ENCODE measurements around the gene CNPY2.
"Not testable (repeated sequence)": the region's sequence is repeated elsewhere in the genome, so short reads cannot be mapped to it uniquely, and the experiment has no call there.

The CNPY2 gene

DNA sequence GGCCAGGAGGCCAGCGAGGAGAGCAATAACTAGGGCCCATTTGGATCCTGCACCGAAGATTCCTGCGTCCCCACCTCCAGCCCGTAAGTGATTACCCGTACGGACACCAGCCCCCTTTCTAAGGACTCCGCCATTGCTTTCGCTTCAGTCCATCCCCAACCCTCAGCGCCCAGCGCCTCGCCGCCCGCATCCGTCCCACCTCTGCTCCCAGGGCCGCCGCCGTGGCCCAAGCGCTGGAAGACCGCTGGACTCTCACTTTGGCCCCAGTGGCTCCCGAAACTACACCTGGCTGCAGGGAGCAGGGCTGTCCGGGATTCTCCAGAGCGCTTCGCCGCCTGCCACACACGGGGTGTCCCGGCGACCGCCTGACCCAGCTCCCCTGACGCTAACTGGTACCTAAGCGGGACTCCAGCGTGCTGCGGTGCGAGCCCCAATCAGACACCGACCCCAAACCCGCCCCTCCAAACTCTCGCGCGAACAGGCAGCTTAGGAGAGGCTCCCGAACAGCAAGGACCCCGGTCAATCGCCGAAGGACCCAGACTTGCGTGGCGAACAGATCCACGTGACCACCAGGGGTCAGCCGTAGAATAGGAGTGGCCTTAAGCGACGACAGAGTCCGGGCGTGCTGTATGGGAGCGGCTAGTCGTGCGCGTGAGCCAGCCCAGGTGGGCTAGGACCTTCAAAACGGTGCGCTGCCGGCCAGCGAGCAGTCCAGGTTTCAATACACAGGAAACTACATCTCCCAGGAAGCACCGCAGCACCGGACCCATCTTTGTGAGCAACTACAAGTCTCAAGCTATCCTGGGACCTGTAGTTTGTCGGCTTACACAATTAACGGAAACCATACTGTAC, at the start of gene CNPY2:
Gene CNPY2 (minus strand): TSS at position 367 of the 852 bp plus-strand sequence. CDS start 771 bp downstream, outside the sequence.
- DNase-seq, result peak; percentile 98

DNA sequence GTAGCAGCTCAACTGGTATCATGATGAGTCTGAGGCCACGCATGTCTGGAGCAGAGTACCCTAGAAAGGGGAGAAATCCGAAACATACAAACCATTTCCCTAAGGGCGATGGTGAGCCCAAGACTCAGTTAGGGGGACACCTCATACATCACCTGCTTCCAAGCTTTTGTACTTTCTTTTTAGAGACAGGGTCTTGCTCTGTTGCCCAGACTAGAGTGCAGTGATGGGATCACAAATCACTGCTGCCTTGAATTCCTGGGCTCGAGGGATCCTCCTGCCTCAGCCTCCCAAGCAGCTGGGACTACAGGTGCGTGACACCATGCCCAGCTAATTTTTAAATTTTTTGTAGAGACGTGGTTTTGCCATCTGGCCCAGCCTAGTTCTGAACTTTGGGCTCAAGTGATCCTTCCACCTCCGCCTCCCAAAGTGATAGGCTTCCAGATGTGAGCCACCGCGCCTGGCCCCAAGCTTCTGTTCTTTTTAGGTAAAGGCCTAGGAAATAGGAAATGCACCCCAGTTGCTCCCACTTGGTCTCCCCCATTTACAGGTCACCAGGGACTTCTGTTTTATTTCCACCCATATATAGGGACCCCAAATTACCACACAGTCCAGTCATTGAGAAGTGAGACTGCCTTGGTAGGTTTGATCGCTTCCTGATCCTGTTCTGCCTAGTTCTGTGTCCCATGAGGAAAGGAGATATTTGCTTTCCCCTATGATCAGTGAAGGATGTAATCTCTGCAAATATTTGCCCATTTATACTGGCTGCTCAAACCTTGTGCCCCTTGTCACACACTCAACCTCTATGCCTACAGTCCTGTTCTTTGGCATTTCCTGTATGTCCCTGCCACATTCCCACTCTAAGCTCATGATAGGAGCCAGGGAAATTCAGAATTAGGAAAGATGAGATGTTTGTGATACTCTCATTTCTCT, 46.6 kb upstream of the CNPY2 start, which contains the start of gene APOF:
Gene APOF (minus strand): TSS at position 728 of the 930 bp plus-strand sequence. CDS start 112 bp downstream, at position 616.
- no peak for DNase-seq

DNA sequence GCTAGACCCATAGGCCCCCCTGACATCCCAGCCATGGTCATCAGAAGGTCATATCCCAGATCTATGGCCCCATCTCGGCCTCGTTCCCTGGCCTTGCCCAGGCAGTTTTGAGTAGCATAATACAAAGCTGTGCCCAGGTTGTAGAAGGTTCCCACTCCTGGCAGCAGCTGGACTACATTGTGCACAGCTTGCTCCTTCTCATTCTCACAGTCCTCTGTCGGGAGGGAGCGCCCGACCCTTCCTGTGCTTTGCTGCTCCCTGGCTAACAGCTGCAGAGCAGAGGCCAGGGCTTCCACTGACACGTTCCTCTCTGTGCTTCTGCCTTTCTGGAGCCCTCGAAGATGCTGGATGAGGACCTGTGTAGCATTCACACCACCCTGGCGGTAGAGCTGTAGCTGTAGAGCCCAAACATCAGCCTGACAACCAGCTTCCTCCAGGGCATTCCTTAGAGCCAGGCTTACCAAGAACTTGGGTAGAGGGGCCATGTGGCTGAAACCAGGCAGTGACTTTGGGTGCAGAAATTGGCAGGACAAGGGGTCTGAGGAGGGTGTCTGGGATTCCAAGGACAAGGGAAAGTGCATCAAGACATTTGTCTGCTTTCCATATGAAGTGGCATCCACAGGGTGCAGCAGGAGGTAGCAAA, 45.8 kb upstream of the CNPY2 start:
- DNase-seq, result no peak

DNA sequence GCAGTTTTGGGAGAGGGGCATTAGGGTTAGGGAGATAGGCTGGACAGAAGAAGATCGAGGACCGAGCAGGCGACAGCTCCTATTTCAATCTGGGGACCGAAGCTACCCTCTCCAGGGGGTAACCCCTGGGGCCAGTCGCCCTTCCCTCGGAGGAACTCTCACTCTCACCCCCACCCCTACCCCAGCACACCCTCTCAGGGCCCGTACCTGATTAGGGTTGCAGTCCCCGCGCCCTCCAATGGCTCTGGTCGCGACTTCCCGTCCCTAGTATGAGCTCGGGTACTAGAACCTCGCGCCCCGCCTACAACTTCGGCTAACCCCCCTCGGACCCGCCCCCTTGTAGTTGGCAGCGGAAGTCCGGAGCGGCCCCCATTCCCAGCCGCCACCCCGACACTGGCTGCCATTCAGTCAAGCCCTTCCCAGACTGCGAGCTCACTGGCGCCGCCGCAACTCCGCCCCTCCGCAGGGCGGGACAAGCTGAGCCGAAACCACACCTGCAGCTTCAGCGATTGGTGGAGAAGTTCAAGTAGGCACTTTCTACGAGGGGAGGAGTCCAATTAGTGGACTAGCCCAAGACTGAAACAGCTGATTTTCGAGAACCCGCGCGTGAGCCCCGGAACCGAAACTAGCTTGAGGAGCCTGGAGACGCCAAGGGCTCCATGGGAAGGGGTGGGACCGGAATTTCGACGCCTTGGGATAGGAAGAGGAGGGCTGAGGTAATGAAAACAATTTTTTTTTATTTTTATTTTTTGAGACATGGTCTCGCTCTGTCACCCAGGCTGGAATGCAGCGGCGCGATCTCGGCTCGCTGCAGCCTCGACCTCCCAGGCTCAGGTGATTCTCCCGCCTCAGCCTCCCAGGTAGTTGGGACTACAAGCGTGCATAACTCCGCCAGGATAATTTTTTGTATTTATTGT, 44.3 kb upstream of the CNPY2 start, which contains the start of gene STAT2:
Gene STAT2 (minus strand): TSS at position 257 of the 917 bp plus-strand sequence. CDS start 3,536 bp downstream, outside the sequence.
- peak; percentile 99 for DNase-seq

DNA sequence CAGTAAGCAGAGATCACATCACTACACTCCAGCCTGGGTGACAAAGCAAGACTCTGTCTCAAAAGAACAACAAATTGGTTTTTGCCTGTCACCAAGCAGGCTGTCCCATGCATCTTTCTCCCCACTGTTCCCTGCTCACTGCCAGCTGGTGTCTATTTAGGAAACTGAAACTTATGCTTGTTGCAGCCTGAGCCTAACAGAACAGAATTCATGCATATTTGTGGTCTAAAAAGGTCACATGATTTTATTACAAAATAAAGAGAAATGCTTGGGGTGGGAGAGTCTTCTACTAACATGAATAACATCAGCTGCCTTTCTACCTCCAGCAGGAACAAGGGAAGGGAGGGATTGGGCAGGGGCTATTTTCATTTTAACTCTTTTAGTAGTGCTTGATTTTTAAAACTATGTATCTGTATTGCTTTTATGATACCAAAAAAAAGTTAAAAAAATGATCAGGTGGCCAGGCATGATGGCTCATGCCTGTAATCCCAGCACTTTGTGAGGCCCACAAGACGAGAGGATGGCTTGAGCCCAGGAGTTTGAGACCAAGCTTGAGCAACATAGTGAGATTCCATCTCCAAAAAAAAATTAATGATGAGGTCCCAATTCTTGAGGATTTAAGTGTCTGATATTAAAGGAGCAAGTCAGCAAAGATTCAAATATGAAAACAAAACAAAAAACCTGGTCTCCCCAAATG, 43.2 kb upstream of the CNPY2 start:
- no peak for DNase-seq

DNA sequence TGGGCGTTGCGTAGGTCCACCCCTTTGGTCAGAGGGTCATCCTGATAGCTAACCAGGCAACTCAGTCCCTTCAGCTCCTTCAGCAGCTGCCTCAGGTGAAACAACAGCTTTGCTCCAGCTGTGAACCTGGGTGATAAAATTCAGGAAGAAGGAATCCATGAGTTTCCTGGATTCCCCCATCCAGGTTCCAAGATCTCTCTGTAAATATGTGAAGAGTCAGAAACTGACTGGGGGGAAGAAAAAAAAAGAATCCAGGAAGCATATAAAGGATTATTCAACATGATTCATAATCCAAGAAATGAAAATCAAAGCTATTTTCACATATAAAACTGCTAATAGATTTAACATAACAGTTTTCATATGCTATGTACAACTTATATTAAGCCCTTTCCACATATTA, 35.5 kb upstream of the CNPY2 start:
- DNase-seq, result no peak

DNA sequence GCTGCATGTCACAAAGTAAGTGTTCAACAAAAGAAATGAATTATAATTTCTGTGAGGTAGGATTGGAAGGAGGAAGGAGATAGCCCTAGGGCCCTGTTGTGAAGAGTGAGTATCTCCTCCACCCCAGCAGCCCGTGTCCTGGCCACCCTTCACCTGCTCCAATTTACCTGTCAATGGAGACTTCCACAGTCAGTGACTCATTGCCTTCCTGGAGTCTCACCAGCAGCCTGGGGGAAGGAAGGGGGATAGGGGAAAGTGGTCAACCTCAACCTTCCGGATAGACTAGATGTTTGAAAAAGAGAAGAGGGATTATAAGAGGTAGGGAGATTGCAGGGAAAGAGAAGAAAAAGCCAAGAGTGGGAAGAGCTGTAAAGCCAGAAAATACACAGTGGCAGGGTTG, 34.9 kb upstream of the CNPY2 start:
- no peak for DNase-seq

DNA sequence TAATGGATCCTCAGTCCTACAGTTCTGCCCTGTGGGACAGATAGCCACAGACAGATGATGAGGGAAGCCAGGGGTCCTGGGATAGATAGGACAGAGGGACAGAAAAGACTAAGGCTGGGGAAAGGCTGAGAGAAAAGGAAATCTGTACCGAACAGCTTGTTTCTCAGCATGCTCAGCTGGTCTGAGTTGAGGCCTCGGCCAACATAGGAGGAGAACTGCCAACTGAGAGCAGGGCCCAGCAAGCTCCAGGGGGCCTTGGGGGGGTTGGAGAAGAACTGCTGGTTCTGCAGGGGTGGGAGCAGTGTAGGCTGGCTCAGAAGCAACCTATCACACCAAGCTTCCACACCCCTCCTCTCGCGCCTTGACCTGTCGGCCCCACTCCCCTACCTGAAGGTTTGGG, 33.0 kb upstream of the CNPY2 start:
- DNase-seq, result no peak

DNA sequence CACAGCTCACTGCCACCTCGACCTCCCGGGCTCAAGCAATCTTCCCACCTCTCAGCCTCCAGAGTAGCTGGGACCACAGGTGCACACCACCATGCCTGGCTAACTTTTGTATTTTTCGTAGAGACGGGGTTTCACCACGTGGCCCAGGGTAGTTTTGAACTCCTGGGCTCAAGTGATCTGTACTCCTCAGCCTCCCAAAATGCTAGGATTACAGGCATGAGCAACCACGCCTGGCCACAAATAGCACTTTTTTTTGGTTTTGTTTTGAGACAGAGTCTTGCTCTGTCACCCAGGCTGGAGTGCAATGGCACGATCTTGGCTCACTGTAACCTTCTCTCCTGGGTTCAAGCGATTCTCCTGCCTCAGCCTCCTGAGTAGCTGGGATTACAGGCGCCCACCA, 31.5 kb upstream of the CNPY2 start:
- not testable (repeated sequence) for DNase-seq

DNA sequence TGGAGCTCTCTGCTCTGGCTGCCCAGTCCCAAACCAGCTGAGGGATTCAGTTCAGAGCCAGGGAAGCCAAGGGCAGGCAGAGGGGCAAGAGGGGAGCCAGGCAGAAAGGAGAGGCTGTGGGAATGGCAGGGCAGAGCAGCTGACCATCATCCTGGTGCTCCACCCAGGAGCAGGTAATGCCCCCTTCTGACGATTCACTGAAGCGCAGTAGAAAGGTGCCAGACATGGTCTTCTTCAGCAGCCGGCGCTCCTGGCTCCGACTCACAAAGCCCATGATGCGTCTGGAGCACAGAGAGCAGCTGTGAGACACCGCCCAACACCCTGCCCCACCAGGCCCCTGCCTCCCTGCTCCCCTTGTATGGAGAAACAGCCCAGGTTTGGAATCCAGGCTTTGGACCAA, 30.9 kb upstream of the CNPY2 start:
- DNase-seq, result no peak

DNA sequence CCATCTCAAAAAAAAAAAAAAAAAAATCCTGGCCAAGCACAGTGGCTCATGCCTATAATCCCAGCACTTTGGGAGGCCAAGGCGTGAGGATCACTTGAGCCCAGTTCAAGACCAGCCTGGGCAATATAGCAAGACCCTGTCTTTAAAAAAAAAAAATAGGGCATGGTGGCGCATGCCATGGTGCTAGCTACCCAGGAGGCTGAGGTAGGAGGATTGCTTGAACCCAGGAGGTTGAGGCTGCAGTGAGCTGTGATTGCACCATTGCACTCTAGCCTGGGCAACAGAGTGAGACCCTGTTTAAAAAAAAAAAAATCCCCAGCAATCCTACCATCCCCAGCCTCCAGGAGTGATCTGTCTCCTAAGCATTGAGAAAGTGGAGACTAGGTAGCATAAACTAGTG, 26.5 kb upstream of the CNPY2 start:
- not testable (repeated sequence) for DNase-seq

DNA sequence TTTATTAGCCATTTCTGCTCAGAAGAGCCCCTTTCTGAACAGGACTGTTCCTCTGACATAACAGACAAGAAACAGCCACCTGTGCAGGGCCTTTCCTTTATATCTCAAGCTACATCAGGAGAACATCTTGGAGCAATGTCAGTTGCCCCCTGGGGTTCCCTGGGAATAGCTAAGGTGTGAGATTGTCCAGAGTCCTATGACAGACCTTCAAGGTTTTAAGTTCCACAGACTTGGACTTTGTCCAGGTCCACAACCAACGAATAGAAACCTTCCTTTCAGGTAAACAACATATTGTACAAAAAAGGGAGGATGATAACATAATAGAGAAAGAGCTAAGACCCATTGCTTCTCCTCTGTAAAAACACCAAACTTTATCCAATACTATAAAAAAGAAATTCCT, 25.8 kb upstream of the CNPY2 start:
- no peak for DNase-seq

DNA sequence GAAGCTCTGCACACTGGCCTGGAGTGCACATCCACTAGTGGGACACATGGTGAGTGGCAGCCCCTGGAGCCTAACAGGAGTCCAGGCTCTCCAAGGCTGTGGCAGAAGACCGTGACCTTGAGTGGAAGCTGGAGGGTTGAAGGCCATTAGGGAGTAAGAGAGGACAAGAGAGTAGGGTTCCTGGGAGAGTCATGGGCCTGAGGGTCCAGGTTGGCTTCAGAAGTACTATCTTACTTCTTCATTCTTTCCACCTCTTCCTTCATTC, 23.3 kb upstream of the CNPY2 start:
- DNase-seq, result no peak

DNA sequence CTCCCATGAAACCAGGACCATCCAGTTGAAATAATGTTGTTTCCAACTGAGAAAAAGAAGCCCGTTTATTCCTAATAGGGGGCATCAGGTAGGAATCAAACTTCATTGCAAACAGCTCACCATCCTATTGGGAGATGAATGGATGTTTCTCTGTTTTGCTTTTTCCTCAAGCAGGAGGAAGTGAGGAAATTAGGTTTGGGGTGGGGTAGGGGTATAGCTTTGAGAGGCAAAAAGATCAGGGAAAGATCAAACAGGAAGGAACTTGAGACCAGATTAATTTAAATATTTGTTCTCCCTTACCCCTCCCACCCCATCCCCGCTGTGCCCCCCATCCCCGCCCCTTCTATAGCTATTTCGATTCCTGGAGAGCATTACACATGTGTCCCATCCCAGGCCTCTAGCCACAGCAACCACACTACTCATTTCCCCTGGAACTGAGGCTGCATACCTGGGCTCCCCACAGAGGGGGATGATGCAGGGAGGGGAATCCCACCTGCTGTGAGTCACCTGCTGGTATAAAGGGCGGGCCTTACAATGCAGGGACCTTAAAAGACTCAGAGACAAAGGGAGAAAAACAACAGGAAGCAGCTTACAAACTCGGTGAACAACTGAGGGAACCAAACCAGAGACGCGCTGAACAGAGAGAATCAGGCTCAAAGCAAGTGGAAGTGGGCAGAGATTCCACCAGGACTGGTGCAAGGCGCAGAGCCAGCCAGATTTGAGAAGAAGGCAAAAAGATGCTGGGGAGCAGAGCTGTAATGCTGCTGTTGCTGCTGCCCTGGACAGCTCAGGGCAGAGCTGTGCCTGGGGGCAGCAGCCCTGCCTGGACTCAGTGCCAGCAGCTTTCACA, 22.7 kb upstream of the CNPY2 start, which contains the start of gene IL23A:
Gene IL23A (plus strand): TSS at position 577 of the 850 bp plus-strand sequence. CDS start 161 bp downstream, at position 738.
- DNase-seq, result peak; percentile 68

DNA sequence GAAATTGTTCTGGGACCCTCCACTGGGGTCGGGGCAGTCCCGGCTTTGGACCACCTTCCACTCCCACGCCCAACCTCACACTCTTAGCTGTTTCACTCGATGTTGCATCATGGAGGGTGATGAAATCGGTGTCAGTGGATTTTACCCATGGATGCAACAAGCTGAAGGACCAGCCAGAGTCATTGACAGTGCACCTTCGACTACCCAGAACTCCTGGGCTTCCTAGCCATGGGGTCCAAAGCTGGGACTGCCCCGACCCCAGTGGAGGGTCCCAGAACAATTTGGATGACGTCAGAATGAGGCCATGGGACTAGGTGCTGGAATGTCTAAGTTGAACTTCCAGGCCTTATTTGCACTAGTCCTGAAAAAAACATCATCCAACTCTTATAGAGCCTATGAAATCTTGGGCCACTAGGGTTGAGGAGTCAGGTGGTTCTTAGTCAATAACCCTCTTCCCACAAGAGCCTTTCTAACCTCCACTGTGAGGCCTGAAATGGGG, 22.0 kb upstream of the CNPY2 start:
- DNase-seq, result no peak

DNA sequence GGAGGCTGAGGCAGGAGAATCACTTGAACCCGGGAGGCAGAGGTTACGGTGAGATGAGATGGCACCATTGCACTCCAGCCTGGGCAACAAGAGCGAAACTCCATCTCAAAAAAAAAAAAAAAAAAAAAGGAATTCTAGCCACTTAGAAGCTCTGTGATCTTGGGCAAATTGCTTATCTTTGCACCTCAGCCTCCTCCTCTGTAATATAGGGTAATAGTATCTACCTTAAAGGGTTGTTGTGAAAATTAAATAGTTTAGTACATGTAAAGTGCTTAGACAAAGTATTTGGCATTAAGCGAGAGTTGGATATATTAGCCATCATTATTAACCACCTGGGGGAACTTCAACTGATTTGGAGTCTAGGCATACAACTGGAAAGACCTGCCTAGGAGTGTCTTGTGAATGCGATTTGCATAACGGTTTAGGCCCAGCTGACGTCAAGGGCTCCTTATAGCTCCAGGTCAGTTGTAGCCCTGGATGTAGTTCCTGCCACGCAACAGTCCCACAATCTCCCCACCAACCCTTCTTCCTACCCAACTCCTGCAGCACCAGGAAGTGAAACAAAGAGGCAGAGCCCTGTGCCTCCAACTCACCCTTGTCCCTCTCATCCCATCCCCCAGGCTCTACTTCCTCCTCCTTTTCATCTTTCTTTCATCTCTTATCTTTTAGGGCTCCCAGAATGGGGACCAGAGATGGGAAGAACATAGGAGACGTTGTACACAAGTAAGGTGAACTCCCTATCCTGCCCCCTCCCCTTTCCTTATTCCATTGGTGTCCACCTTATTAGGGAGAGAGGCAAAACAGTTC, 20.8 kb upstream of the CNPY2 start:
- no peak for DNase-seq

DNA sequence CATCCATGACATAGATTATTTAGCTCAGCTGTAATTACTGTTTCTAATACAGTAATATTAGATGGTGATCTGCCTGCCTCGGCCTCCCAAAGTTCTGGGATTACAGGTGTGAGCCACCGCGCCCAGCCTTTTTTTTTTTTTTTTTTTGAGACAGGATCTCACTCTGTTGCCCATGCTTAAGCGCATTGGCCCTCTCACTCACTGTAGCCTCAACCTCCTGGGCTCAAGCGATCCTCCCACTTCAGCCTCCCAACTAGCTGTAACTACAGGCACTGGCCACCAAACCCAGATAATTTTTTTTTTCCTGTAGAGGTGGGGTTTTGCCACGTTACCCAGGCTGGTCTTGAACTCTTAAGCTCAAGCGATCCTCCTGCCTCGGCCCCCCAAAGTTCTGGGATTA, 19.7 kb upstream of the CNPY2 start:
- not testable (repeated sequence) for DNase-seq

DNA sequence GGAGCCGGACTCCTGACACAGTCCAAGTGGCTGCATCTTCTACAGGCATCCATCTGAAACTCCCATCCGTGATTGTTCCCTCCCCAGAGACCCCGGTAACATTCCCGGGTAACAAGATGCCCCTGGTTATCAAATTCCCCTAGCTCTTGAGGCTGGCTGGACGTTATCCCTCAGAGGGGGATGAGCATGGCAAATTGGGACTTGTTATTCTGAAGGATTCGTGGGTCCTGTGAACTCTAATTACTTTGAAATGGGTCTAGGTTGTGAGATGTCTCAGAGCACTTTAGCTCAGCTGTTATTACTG, 18.7 kb upstream of the CNPY2 start:
- no peak for DNase-seq
